GM12873 (cell line): Measurements from ENCODE around the gene OR6Y1.

Experiments used
- TF ChIP-seq, protein P1 (sequence below): IDR thresholded peaks from 2 replicates; pipeline ENCODE4 v1.5.1; 2012; ENCODE audit warnings: low read depth, mild to moderate bottlenecking, moderate library complexity, low read length, control low read depth; ENCODE audit not compliant: insufficient read depth; ENCODE audit errors: missing control alignments

The OR6Y1 gene

DNA sequence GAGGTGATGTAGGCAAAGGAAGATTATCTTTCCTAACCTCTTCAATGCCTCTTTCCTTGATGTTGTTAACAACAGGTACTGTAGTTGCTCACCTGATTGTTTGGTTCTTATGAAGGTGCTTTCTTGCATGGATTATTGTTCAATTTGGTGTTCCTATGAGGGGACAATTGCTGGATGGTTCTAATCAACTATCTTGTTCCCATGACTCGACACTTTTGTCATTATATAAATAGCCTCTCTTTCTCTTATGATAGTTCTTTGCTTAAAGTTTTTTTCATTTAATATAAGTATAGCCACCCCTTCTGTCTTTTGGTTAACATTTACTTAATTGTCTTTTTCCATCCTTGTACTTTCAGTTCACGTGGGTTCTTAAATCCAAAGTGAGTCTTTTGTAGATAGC is 46.7 kb downstream of the OR6Y1 start:
- TF ChIP-seq, protein P1, sequence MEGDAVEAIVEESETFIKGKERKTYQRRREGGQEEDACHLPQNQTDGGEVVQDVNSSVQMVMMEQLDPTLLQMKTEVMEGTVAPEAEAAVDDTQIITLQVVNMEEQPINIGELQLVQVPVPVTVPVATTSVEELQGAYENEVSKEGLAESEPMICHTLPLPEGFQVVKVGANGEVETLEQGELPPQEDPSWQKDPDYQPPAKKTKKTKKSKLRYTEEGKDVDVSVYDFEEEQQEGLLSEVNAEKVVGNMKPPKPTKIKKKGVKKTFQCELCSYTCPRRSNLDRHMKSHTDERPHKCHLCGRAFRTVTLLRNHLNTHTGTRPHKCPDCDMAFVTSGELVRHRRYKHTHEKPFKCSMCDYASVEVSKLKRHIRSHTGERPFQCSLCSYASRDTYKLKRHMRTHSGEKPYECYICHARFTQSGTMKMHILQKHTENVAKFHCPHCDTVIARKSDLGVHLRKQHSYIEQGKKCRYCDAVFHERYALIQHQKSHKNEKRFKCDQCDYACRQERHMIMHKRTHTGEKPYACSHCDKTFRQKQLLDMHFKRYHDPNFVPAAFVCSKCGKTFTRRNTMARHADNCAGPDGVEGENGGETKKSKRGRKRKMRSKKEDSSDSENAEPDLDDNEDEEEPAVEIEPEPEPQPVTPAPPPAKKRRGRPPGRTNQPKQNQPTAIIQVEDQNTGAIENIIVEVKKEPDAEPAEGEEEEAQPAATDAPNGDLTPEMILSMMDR, result no peak

DNA sequence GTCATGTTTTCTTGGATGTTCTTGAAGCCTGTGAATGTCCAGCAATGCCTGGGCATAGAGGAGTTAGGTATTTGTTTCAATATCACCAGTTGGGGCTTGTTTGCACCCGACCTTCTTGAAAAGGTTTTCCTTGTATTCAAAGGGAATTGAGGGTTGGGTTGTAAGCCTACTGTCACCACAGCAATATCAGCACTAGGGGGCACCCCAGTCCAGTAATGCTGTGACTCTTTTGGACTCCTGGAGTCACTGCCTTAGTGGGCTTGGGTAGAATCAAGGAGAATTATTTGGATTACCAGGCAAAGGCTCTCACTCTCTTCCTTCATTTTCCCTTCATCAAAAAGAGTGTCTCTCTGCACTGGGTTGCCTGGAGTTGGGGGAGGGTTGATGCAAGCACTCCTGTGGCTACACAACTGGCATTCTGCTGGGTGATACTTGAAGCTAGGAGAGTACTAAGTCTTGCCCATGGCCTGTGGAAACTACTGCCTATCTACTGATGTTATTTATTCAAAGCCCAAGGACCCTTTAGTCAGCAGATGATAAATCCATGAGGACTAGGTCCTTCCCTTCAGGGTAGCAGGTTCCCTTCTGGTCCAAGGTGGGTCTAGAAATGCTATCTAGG is 47.7 kb downstream of the OR6Y1 start:
- TF ChIP-seq, protein P1, result peak; percentile 77

DNA sequence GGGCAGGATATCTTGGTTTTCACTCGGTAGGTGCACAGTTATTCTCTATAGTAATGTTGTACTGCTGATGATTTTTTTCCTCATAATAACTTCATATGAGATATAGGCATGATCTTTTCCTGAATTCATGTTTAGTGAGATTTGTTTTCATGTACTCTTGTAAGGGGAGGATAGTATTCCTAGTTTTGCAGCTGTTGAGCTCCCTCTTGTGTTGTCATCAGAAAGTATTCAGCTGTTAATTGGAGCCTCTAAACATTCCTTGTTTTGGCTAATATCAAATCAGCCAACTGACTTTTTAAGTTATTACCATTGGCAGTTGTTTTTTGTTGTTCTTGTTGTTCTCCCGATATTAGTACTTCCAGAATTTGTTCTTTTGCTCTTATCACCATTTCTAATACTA is 57.8 kb downstream of the OR6Y1 start:
- TF ChIP-seq, protein P1, result peak; percentile 40

DNA sequence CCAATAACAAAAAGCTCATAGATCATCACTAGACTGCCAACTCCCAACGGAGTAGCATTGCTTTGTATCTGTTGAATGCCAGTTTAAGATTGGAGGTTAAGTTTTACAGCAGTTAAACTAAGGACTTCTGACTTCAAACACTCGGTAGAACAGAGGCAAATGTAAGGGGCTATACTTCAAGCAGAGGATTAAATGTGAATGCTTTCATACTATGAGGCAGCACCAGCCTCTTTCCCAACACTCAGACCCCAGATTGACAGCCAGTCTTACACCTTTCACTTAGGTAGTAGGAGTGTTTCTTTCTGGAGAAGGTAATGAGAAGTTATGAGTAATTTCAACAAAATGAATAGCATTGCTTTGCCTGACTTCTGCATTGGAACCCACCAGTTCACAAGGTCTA is 59.4 kb downstream of the OR6Y1 start:
- TF ChIP-seq, protein P1, result no peak
